Stimulated activated CD4-positive, alpha-beta T cell treated with anti-CD3 and anti-CD28 coated beads, Interleukin-1b, Interleukin-23, amount 100 ng/mL, for 4 hours (primary cell): ENCODE data around the gene MYPN.
A peak's percentile ranks its signal among the peaks of the same experiment; 100 is the strongest.
"Not testable (repeated sequence)": the region's sequence is repeated elsewhere in the genome, so short reads cannot be mapped to it uniquely, and the experiment has no call there.

Experiments used
- DNase-seq, 2 donors: peaks; one replicate each; pipeline ENCODE4 v3.0.0-alpha.2; 2020; ENCODE audit warnings: low read depth in 2 of 2

The MYPN gene

DNA sequence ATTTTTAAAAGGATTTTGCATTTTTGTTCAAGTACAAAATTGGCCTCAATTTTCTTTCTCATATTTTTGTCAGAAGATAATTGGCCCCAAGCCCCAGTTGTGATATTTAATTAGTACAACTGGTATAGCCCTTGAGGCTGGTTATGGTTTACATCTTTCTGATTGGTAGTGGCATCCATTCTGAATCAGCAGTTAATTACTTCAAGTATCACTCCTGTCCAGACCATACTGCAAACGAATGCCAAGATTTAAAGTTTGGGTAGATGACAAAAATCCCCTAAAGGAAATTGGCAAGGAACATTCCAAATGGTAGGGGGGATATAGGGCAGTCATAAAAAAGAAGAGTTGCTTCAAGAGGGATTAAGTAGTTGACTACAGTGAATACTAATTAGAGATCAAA is 23.1 kb downstream of the MYPN start:
- no peak for DNase-seq

DNA sequence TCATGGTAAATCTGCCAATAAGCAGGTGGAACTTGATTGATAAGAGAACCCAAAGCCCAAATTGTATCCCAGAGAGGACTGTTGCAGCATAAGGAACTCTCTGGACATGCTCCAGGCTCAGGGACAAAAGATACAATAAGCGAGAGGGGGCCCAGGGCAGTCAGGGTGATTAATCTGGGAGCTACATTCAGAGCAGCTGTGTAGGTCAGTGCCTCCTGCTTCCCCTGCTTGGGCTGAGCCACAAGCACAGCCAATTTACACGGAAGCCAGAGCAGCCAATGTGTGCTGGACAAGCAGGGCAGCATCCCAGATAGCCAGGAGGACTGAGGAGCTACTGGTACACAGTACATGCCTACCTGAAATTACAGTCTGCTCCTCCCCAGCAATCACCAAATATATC is 24.2 kb downstream of the MYPN start:
- no peak for DNase-seq

DNA sequence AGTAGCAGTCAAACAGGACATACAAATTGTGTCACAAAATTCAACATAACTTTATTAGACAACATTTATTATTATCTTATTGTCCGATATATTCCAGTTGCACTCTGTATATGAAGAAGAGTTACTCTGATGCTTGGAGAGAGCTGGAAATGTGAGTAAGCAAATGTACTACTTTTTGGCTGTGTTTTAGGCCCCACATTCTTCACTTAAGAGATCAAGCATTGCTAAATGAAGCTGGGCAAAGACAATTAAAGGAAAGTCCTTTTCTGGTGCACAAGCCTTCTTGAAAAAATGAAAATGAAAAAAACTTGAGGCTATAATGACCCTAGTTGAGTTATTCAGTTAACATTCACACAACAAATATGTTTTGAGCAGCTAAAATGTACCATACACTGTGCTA is 26.1 kb downstream of the MYPN start:
- no peak for DNase-seq

- DNase-seq = no peak
These were observed 26.9 kb downstream of the MYPN start for GRCh38 chr10:68135922-68136792.

DNA sequence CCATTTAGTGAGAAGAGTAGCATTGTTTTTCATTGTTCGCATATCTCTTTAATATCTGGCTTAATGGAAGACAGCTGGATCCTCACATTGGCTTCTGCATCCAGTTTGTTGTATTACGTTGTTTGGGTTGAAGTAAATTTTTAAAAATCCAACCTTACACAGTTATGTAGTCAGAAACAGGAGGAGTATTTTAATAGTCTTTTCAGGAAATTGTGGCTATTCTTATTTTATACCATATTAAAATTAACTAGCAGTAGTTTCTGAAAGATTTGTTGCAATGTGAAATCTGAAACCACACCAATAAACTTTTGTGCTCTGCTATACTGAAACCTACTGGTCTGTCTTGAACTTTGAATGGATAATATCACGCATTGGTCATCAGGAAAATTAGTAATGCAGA is 27.9 kb downstream of the MYPN start:
- DNase-seq = no peak

- DNase-seq = no peak
These were observed 29.2 kb downstream of the MYPN start for GRCh38 chr10:68138526-68138925.

GRCh38 chr10:68139448-68140272 is 30.4 kb downstream of the MYPN start:
- DNase-seq = no peak

GRCh38 chr10:68142761-68143160 is 33.5 kb downstream of the MYPN start:
- no peak for DNase-seq

DNA sequence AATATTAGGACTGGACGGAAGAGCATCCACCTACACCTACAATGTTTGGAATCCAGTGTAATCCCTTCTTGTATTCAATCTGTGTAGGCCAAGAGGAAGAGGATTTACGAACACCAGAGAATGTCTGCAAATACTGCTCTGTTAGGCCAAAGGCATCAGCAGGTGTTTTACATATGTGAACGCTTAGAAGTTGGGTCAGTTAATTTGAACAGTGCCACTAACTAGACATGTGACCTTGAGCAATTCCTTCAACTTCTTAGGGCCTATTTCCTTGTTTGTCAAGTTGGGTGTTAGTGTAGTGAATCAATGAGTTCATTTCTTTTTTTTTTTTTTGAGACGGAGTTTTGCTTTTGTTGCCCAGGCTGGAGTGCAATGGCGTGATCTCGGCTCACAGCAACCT is 35.4 kb downstream of the MYPN start:
- DNase-seq = no peak

DNA sequence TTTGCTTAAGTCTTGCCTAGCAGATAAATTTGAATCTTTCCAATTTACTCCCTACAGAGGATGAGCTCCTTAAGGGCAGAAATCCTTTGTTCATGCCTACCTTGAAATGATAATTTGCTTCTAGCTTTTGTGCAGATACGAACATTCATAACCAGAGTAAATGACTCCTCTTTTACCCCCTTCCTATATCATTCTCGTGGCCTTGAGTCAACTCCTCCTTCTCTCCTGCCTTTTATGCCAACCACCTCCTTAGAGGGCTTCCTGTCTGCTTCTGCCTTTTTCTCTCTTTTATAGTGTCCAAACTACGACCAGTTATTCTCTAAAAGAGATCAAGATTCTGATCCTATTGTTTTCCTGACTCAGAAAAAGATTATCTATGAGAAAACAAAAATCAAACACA is 36.4 kb downstream of the MYPN start:
- DNase-seq = no peak

GRCh38 chr10:68146133-68146532 is 36.8 kb downstream of the MYPN start:
- no peak for DNase-seq

- no peak for DNase-seq
These were observed 42.2 kb downstream of the MYPN start for GRCh38 chr10:68151453-68151852.

GRCh38 chr10:68153473-68154210 is 44.4 kb downstream of the MYPN start:
- no peak for DNase-seq

- DNase-seq = no peak
These were observed 44.9 kb downstream of the MYPN start for GRCh38 chr10:68154211-68154497.

GRCh38 chr10:68155615-68156210 is 46.4 kb downstream of the MYPN start:
- DNase-seq = no peak

DNA sequence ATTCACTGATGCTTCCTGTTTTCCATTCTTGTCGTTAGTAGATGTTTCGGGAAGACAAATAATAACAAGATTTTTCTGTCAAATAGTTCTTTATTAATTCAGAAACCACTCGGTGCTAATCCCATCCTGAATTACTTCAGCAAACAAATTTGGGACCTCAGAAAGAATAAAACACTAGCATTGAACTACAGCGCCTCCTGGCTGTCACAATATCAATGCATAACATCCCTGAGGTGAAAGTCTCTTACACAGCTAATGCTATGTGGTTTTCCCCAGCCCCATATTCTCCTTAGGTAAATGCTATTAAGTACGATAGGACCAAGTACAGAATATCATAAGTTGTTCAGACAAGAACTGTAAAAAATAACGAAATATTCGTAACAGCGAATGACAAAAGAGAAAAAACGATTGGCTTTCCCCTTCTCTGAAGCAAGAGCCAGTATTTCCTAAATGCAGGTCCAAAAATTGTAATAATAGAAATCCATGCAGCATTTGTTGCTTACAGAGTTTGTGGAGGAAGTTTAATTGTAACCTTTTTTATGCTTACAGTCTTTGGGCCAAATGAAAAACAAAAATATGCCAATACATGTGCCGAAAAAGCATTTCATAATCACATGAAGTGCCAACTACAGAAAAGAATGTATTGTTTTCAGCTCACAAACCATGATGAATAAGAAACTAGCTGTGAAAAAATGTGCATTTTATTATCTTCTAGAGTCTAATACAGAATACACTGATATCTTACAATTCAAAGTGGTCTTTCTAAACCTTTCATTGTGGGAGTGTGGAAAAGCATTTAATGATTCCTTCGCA is 47.3 kb downstream of the MYPN start:
- DNase-seq = peak; percentile 7 to 47

DNA sequence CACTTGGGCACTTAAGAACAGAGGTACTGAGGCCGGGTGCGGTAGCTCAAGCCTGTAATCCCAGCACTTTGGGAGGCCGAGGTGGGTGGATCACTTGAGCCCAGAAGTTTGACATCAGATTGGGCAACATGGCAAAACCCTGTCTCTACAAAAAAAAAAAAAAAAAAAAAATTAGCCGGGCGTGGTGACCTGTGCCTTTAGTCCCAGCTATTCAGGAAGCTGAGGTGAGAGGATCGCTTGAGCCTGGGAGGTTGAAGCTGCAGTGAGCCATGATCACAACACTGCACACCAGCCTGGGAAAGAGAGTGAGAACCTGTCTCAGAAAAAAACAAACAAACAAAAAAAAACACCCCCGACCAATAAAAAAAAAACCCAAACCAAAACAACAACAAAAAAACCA is 48.2 kb downstream of the MYPN start:
- not testable (repeated sequence) for DNase-seq

GRCh38 chr10:68158031-68158430 is 48.7 kb downstream of the MYPN start:
- DNase-seq = no peak

DNA sequence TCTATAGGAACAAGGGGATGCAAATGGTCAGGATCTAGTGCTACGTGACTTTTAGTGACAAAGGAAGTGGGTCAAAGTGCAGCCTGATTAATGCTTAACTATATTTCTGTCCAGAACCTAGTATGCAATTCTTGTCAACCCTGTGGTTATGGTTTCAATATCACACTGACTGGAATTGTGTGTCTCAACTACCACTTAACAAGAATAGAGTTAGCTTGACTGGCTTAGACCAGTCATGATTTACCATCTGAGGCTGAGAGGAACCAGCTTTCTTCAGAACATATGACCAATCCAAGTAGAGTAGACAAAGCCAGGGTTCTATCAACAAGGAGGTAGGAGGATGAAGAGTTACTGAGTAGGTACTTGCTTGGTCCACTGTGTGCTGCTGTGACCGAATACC is 54.4 kb downstream of the MYPN start:
- no peak for DNase-seq

- DNase-seq = no peak
These were observed 56.4 kb downstream of the MYPN start for GRCh38 chr10:68165643-68166042.

GRCh38 chr10:68166871-68167585 is 57.7 kb downstream of the MYPN start:
- DNase-seq = no peak
